ENCODE data around the gene IQGAP2. TPM values are rescaled to one million over a fixed set of nuclear protein-coding genes. Genes with fewer than 3 reads are reported as not detected.

The IQGAP2 gene
- total and polyA plus RNA-seq, 9 of the 15 experiments (the other 6 are each of a cell fraction or from before 2014, with no cell fraction given): 8.7 to 23.2 (median 17.4) TPM

DNA sequence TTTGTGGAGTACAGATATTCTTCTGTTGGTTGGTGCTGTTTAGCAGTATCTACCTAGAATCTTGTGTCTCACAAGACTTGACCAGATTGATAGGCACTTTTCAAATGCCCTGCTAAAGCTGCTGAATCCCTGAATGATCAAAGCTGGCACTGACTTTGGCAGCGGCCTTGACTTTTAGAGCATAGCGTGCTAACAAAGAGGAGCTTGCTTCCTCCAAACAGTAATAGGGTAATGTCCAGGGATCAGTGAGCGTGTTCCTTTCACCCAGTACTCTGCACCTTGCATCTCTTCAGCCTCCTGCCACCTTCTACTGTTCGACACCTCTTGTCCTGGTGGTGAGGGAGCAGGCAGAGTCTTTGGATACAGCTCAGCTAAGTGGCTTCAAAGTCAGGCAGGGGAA lies 100.8 kb downstream of the IQGAP2 start:
- H3K36me3 ChIP-seq (ENCODE audit: control insufficient read depth, insufficient read depth, low read length): no peaks in the 10 kb centered on the region
- intact Hi-C loops (cut with micrococcal nuclease): no loop called here
- 45% methylated on average over 4 of the region's 4 CpGs for WGBS (ENCODE audit: insufficient coverage, low coverage, missing lambda C conversion rate)
- in situ Hi-C loops (cut with MboI): no loop called here
- H2AFZ ChIP-seq (ENCODE audit: low read depth, low read length): no peak overlapping the region
- no peak for FAIRE-seq
- DNase-seq (ENCODE audit: extremely low read depth in 1 of 4, low spot score in 3 of 4): no peak
- no peak for ATAC-seq
- no peaks in the 10 kb centered on the region for H3K9me1 ChIP-seq (ENCODE audit: control insufficient read depth, insufficient read depth, low read length)
- no peaks in the 10 kb centered on the region for H3K27me3 ChIP-seq (ENCODE audit: control insufficient read depth in 2 of 2, insufficient read depth in 2 of 2, low read length in 2 of 2)
- H3K9ac ChIP-seq (ENCODE audit: insufficient read depth in 1 of 2, low read depth in 2 of 2, low read length in 2 of 2): no peak overlapping the region
- H3K79me2 ChIP-seq (ENCODE audit: control insufficient read depth, insufficient read depth, low read length): no peaks in the 10 kb centered on the region
- CTCF ChIA-PET (ENCODE audit: low intra/inter-chr PET ratio): no interaction called here
- H3K4me2 ChIP-seq (ENCODE audit: insufficient read depth, low read length): no peak overlapping the region
- H3K4me3 ChIP-seq: no peak overlapping the region
- no TSS peak for BruUV-seq (replicated peaks)
- no peak overlapping the region for H3K27ac ChIP-seq (ENCODE audit: extremely low read depth, low read depth, low read length)
- POLR2A ChIA-PET: no interaction called here
- no peaks in the 10 kb centered on the region for H3K4me1 ChIP-seq (replicated peaks in 1 of 2; ENCODE audit: control insufficient read depth in 2 of 2, insufficient read depth in 2 of 2, low read length in 2 of 2)
- no peaks in the 10 kb centered on the region for H4K20me1 ChIP-seq (replicated peaks; ENCODE audit: control insufficient read depth, insufficient read depth, low read length)
- no peaks in the 10 kb centered on the region for H3K9me3 ChIP-seq (replicated peaks; ENCODE audit: control insufficient read depth, insufficient read depth, low read depth, low read length)
- TF ChIP-seq BRD9 (IDR thresholded peaks at IDR 0.05; ENCODE audit: low read depth, partially characterized antibody): no peak
- no peak for TF ChIP-seq CBX1 (IDR thresholded peaks at IDR 0.05; ENCODE audit: low read depth)
- TF ChIP-seq EHMT2 (IDR thresholded peaks at IDR 0.05): no peak
- TF ChIP-seq NELFE (IDR thresholded peaks at IDR 0.05; ENCODE audit: insufficient read depth, insufficient read length): no peak
- no peak for TF ChIP-seq PCBP1 (IDR thresholded peaks at IDR 0.05; ENCODE audit: low read depth, low read length, poor library complexity, severe bottlenecking)

DNA sequence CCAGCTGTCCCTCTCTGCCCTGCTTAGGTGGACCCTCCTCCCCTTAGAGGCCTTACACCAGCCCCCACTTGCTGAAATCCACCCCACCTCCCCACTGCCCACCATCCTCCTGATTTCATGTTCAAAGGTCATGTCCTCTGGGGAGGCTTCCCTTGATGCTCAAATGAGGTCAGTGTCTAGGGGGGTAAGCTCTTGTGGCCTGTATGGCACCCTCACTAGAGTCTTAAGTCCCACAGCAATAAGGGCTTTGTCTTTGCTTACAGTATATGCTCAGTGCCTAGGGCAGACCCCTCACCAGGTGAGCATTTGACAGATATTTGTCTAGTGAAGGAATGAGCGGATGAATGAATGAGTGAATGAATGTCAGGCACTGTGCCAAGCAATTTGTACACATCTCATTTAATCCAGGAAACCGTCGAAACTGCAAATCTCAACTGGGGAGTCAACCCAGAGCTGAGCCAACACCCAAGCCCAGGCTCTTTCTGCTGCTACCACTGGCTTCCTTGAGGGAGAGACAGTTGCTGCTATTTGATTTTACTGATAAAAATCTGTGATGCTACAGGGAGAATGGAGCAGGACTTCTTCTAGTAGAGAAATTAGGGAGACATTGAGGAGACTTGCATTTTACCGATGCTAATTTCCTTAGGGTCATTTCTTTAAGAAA lies 101.9 kb downstream of the IQGAP2 start:
- no peak for FAIRE-seq
- no peak for TF ChIP-seq YBX1 (IDR thresholded peaks at IDR 0.05)
- TF ChIP-seq NELFE (IDR thresholded peaks at IDR 0.05; ENCODE audit: insufficient read depth, insufficient read length): no peak
- TF ChIP-seq SMAD2 (IDR thresholded peaks at IDR 0.05; ENCODE audit: low read depth, low read length): no peak
- TF ChIP-seq, protein P1, sequence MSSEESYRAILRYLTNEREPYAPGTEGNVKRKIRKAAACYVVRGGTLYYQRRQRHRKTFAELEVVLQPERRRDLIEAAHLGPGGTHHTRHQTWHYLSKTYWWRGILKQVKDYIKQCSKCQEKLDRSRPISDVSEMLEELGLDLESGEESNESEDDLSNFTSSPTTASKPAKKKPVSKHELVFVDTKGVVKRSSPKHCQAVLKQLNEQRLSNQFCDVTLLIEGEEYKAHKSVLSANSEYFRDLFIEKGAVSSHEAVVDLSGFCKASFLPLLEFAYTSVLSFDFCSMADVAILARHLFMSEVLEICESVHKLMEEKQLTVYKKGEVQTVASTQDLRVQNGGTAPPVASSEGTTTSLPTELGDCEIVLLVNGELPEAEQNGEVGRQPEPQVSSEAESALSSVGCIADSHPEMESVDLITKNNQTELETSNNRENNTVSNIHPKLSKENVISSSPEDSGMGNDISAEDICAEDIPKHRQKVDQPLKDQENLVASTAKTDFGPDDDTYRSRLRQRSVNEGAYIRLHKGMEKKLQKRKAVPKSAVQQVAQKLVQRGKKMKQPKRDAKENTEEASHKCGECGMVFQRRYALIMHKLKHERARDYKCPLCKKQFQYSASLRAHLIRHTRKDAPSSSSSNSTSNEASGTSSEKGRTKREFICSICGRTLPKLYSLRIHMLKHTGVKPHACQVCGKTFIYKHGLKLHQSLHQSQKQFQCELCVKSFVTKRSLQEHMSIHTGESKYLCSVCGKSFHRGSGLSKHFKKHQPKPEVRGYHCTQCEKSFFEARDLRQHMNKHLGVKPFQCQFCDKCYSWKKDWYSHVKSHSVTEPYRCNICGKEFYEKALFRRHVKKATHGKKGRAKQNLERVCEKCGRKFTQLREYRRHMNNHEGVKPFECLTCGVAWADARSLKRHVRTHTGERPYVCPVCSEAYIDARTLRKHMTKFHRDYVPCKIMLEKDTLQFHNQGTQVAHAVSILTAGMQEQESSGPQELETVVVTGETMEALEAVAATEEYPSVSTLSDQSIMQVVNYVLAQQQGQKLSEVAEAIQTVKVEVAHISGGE (CRISPR knock-in tag; IDR thresholded peaks at IDR 0.05): no peak
- no peaks in the 10 kb centered on the region for H3K4me1 ChIP-seq (replicated peaks in 1 of 2; ENCODE audit: control insufficient read depth in 2 of 2, insufficient read depth in 2 of 2, low read length in 2 of 2)
- no peaks in the 10 kb centered on the region for H3K9me3 ChIP-seq (replicated peaks; ENCODE audit: control insufficient read depth, insufficient read depth, low read depth, low read length)
- no TSS peak for BruUV-seq (replicated peaks)
- DNase-seq (ENCODE audit: extremely low read depth in 1 of 4, low spot score in 3 of 4): no peak
- no peaks in the 10 kb centered on the region for H3K36me3 ChIP-seq (ENCODE audit: control insufficient read depth, insufficient read depth, low read length)
- no peaks in the 10 kb centered on the region for H4K20me1 ChIP-seq (replicated peaks; ENCODE audit: control insufficient read depth, insufficient read depth, low read length)
- H3K4me2 ChIP-seq (ENCODE audit: insufficient read depth, low read length): no peak overlapping the region
- intact Hi-C loops (cut with micrococcal nuclease) (no loop called here), in situ Hi-C loops (cut with MboI) (no loop called here)
- no peak overlapping the region for H2AFZ ChIP-seq (ENCODE audit: low read depth, low read length)
- no peaks in the 10 kb centered on the region for H3K79me2 ChIP-seq (ENCODE audit: control insufficient read depth, insufficient read depth, low read length)
- H3K9ac ChIP-seq (ENCODE audit: insufficient read depth in 1 of 2, low read depth in 2 of 2, low read length in 2 of 2): no peak overlapping the region
- ATAC-seq: no peak
- 45% methylated on average over 4 of the region's 4 CpGs for WGBS (ENCODE audit: insufficient coverage, low coverage, missing lambda C conversion rate)
- ChIA-PET CTCF (ENCODE audit: low intra/inter-chr PET ratio) (no interaction called here), POLR2A (interaction anchor here (0.8 kb wide), 1 partner anchor 25 kb away, joined by 3 read pairs; no protein-coding TSS in a partner anchor)
- no peaks in the 10 kb centered on the region for H3K27me3 ChIP-seq (ENCODE audit: control insufficient read depth in 2 of 2, insufficient read depth in 2 of 2, low read length in 2 of 2)
- no peak overlapping the region for H3K27ac ChIP-seq (ENCODE audit: extremely low read depth, low read depth, low read length)
- no peak overlapping the region for H3K4me3 ChIP-seq
- no peaks in the 10 kb centered on the region for H3K9me1 ChIP-seq (ENCODE audit: control insufficient read depth, insufficient read depth, low read length)
